H7 (cell line): ENCODE measurements around the gene DISP3. TPM values are rescaled to one million over a fixed set of nuclear protein-coding genes. Genes with fewer than 3 reads are reported as not detected.
A peak's percentile ranks its signal among the peaks of the same experiment; 100 is the strongest.

Experiments used
- DNase-seq: peaks from one replicate; pipeline ENCODE4 v3.0.0; 2012
- H3K27me3 ChIP-seq: 2 replicates; pipeline ENCODE4 v1.6.0; 2011; ENCODE audit warnings: mild to moderate bottlenecking, low read length; ENCODE audit not compliant: control insufficient read depth, insufficient read depth
- H3K36me3 ChIP-seq: replicated peaks from 2 replicates; pipeline ENCODE4 v1.5.1; 2011; ENCODE audit warnings: low read length; ENCODE audit not compliant: control insufficient read depth, insufficient read depth
- H3K4me3 ChIP-seq: 2 replicates; pipeline ENCODE4 v1.5.1; 2011; ENCODE audit warnings: low read depth, mild to moderate bottlenecking, control low read depth, low read length, moderate library complexity; ENCODE audit not compliant: insufficient read depth
- total RNA-seq: library from RNA; depleted of rRNA; stranded (reverse); fragments of >200 nt; shearing (Covaris generic); gene quantifications from 2 replicates; pipeline ENCODE4 v1.2.3, GENCODE V29; 2014; rRNA removed

The DISP3 gene
- total RNA-seq, result 5.8 and 6.1 TPM in 2 replicates

- Histone ChIP-seq H3K27me3 (peaks cover 37% of the 10 kb centered on the region), H3K4me3 (peak within 1 kb of the TSS; percentile 82), H3K36me3 (no peaks in the 10 kb centered on the region)
- peak; percentile 100 for DNase-seq
These were observed at the start of gene DISP3 for GRCh38 chr1:11478571-11479374. Gene DISP3 (plus strand): TSS chr1:11479155. CDS start chr1:11500993, 21,838 bp downstream.

DNA sequence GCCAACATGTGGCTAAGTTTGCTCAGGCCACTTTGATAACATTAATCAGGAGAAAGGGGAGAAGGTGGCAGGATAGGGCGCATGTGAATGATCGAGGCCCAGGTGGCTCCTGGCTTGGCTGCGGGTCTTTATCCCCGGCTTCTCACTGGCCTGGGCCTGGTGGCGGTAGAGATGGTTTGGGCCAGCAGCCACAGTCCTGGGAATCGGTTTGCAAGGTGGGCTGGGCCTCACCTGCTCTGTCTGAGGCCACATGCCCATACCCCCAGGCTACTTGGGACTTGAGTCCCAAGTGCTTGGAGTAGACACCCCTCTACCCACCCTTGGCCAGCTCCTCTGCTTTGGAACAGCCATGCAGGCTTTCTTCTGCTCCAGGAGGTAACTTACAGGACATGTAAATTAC, 49.7 kb upstream of the DISP3 start:
- DNase-seq, result peak; percentile 41
- no peak overlapping the region for H3K4me3 ChIP-seq
- no peaks in the 10 kb centered on the region for H3K36me3 ChIP-seq
- no peaks in the 10 kb centered on the region for H3K27me3 ChIP-seq

GRCh38 chr1:11429935-11430334, 49.0 kb upstream of the DISP3 start:
- H3K27me3 ChIP-seq, result no peaks in the 10 kb centered on the region
- no peaks in the 10 kb centered on the region for H3K36me3 ChIP-seq
- no peak overlapping the region for H3K4me3 ChIP-seq
- no peak for DNase-seq

DNA sequence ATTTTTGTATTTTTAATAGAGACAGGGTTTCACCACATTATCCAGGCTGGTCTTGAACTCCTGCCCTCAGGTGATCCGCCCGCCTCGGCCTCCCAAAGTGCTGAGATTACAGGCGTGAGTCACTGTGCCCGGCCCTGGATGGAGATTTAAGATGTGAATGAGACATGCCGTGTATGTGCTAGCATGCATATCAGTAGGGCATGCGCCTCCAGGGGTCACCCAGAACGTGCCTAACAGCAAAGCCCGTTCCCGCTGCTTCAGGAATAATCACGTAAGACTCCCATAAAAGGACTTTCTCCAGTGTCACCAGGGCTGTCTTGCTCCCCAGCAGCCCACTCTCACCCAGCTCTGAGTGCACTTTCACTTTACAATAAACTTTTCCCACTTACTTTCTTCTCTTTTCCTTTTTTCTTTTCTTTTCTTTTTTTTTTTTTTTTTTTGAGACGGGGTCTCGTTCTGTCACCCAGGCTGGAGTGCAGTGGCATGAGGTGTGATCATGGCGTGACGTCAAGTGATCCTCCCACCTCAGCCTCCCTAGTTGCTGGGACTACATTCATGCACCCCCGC, 46.9 kb upstream of the DISP3 start:
- H3K4me3 ChIP-seq, result no peak overlapping the region
- H3K27me3 ChIP-seq, result no peaks in the 10 kb centered on the region; the same call in 1 of the 2 replicates
- DNase-seq, result peak; percentile 24
- H3K36me3 ChIP-seq, result no peaks in the 10 kb centered on the region

DNA sequence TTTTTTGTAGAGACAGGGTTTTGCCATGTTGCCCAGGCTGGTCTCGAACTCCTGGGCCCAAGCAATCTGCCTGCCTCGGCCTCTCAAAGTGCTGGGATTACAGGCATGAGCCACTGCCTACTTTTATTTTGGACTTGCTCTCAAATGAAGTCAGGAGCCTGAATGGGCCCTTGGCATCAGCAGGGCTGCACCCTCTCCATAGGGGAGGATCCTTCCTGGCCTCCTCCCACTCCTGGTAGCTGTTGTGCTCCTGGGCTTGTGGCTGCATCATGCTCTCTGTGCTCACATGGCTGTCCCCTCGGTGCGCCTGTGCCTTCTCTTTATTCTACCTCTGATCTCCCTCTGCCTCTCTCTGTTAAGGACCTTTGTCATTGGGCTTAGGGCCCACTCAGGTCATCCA, 46.4 kb upstream of the DISP3 start:
- DNase-seq, result peak; percentile 16
- no peak overlapping the region for H3K4me3 ChIP-seq
- H3K36me3 ChIP-seq, result no peaks in the 10 kb centered on the region
- no peaks in the 10 kb centered on the region; the same call in 1 of the 2 replicates for H3K27me3 ChIP-seq

GRCh38 chr1:11434501-11434900, 44.5 kb upstream of the DISP3 start:
- Histone ChIP-seq H3K36me3 (no peaks in the 10 kb centered on the region), H3K27me3 (no peaks in the 10 kb centered on the region; the same call in 1 of the 2 replicates), H3K4me3 (no peak overlapping the region)
- no peak for DNase-seq

GRCh38 chr1:11434926-11435325, 44.0 kb upstream of the DISP3 start:
- DNase-seq, result no peak
- Histone ChIP-seq H3K27me3 (no peaks in the 10 kb centered on the region; the same call in 1 of the 2 replicates), H3K4me3 (no peak overlapping the region)

GRCh38 chr1:11438996-11439395, 40.0 kb upstream of the DISP3 start:
- no peaks in the 10 kb centered on the region; the same call in 1 of the 2 replicates for H3K27me3 ChIP-seq
- no peak overlapping the region for H3K4me3 ChIP-seq
- DNase-seq, result no peak
- H3K36me3 ChIP-seq, result no peaks in the 10 kb centered on the region

More at GRCh38 chr1:11434926-11435325, 44.0 kb upstream of the DISP3 start:
- no peaks in the 10 kb centered on the region for H3K36me3 ChIP-seq

- no peaks in the 10 kb centered on the region for H3K36me3 ChIP-seq
- no peak for DNase-seq
- H3K4me3 ChIP-seq, result no peak overlapping the region
- no peaks in the 10 kb centered on the region; the same call in 1 of the 2 replicates for H3K27me3 ChIP-seq
These were observed 37.6 kb upstream of the DISP3 start for GRCh38 chr1:11441211-11441952.

- no peak for DNase-seq
- H3K36me3 ChIP-seq, result no peaks in the 10 kb centered on the region
- H3K4me3 ChIP-seq, result no peak overlapping the region
- H3K27me3 ChIP-seq, result no peaks in the 10 kb centered on the region; the same call in 1 of the 2 replicates
These were observed 35.9 kb upstream of the DISP3 start for GRCh38 chr1:11443043-11443442.

GRCh38 chr1:11443961-11444658, 34.8 kb upstream of the DISP3 start:
- Histone ChIP-seq H3K27me3 (no peaks in the 10 kb centered on the region; the same call in 1 of the 2 replicates), H3K36me3 (no peaks in the 10 kb centered on the region), H3K4me3 (no peak overlapping the region)
- no peak for DNase-seq

GRCh38 chr1:11444907-11445306, 34.0 kb upstream of the DISP3 start:
- H3K27me3 ChIP-seq, result no peaks in the 10 kb centered on the region; the same call in 1 of the 2 replicates

DNA sequence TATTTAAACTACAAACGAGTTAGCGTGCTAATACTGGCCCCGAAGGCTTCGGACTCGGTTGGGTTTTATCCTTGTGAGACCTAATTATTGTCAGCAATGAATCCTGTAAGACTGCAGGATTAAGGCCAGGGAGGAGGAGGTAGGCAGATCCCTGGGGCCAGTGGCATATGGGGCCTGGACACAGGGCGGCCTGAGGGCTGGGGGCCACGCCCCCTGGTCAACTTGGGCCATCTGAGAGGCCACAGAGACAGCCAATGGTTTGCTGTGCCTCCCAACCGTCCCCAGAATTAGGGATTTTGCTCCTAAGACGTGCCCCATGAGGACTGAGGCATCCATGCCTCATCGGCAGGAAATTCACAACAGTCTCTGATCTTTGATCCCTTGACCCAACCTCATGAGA, 31.1 kb upstream of the DISP3 start:
- H3K27me3 ChIP-seq, result no peaks in the 10 kb centered on the region; the same call in 1 of the 2 replicates
- H3K4me3 ChIP-seq, result no peak overlapping the region
- H3K36me3 ChIP-seq, result no peaks in the 10 kb centered on the region
- DNase-seq, result no peak

More at GRCh38 chr1:11444907-11445306, 34.0 kb upstream of the DISP3 start:
- H3K36me3 ChIP-seq, result no peaks in the 10 kb centered on the region
- H3K4me3 ChIP-seq, result no peak overlapping the region
- DNase-seq, result no peak
